Renal cortical epithelial cell (primary cell): ENCODE data around the gene EYS. TPM values are rescaled to one million over a fixed set of nuclear protein-coding genes. Genes with fewer than 3 reads are reported as not detected.

Experiments used
- DNase-seq: peaks from one replicate; pipeline ENCODE4 v3.0.0-alpha.2; 2011; ENCODE audit warnings: low read depth
- total RNA-seq: library from RNA; depleted of rRNA; stranded (reverse); fragments of >200 nt; gene quantifications from 2 replicates; pipeline ENCODE4 v1.2.3, GENCODE V29; 2014

The EYS gene
- total RNA-seq, 1 donor from 2014 or later: 0.10 TPM

DNA sequence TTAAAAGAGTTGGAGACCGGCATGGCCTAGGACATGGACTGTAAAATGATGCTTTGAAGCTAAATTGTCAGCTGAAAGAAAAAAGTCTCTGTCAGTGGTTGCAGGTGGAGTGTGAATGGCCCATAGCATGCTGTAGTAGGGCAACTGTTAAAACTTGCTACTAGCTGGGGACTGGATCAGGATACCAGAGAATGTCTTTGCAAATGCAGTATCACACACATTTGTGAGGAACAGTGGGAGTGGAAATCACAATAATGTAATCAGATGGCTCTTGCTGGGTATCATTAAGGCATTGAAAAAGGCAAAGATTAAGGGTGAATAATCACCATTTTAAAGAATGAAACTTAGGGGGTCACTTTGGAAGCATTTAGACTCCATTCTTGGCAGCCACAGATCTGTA lies 737.9 kb downstream of the EYS start:
- no peak for DNase-seq

- DNase-seq: no peak
Measured at GRCh38 chr6:64955435-64955848, 751.6 kb downstream of the EYS start.

DNA sequence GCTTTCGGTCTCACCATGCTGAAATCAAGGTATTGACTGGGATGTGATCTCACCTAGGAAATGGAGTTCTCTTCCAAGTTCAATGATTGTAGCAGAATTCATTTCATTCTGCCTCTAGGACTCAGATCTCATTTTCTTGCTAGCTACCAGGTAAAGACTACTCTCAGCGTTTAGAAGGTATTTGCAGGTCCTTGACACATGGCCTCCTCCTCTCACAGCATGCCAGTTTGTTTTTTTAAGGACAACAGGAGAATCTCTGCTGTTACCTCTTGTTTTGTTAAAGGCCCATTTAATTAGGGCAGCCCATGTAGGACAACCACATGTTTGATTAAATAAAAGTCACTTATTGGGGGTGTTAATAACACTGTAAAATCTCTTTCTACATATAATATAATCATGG lies 757.8 kb downstream of the EYS start:
- DNase-seq: no peak

DNA sequence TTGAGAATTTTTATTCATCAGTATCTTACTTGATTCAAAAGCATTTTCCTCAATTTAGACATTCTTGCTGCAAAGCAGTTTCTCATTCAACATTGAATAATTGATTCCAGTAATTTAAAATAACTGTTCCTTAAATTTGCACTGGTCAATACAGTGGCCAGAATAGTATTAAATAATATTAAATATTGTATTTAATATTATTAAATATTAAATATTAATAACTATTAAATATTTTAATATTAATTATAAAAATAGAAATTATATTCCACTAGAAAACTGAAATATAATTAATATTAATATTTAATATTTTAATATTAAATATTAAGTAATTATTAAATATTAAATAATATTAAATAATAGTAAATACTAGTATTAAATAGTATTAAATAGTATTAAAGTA lies 758.8 kb downstream of the EYS start:
- DNase-seq: no peak

GRCh38 chr6:64945450-64945849 lies 761.6 kb downstream of the EYS start:
- no peak for DNase-seq

DNA sequence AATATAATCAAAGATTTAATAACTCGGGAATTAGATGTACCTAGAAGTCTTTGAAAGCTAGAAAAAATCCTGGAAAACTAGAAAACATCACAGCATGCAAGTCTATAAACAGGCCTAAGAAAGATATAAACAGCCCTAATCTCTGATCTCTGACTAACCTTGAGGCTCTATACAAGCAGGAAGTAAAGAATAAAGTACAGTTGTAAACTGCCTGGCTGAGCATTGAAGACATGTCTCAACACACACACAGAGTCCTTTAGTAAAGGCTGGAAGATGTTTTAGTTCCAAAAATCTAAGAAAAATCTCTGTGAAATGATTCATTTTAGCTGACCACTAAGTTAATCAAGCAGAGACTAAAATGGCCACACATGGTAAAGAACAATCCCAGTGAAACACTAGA lies 774.5 kb downstream of the EYS start:
- peak; percentile 4 for DNase-seq

DNA sequence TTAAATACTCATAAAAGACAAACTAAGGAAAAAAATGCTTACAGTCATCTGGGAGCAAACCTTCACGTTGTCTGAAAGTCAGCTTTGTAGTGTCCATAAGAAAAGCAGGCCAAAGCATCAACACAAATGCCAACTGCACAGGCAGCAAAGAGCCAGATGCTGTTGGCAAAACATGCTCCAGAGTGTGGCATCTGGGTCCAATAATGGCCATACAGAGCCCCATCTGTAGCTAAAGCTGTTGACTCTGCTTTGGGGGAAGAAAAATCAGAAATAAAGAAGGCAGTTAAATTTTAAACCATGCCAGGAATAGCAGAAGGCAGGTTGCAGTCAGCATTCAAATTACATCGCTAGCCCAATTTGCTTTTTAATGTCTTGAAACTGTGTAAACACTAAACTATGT lies 776.3 kb downstream of the EYS start:
- no peak for DNase-seq

DNA sequence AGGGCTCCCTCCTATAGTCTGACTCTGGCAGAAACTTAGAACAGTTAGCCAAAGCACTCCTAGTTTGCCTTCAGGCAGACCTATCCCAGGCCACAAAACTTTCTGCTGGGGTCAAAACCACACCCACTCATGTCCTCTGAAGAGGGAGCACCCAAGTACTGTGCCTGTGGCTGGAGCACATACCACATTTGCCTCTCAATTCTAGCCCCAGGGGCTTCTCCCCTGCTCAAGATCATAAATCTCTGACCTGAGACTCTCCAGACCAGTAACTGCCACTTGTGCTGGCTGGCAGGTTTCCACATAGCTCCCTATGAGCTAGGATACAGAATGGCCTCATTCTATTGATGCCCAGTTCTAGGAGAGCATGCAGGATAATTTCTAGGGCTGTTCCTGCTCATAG lies 781.0 kb downstream of the EYS start:
- DNase-seq: no peak

DNA sequence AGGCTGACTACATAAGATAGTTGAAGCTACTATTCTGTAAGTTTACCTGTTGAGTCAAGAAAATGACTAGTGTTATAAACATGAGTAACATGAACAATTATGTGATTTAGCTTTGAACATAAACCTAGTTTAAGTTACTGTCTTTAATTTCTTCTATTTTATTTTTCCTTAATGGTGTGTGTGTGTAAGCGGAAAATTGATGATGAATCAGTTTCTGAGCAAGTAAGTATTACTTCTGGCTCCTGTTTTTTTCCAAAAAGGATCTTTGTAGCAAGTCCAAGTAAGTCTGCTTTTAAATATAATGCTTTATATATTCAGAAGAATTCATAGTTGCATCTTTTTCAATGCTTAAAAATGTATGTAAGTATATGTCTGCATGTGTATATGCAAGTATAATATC lies 786.8 kb downstream of the EYS start:
- no peak for DNase-seq

- DNase-seq: no peak
Measured at GRCh38 chr6:64914124-64914523, 792.9 kb downstream of the EYS start.

DNA sequence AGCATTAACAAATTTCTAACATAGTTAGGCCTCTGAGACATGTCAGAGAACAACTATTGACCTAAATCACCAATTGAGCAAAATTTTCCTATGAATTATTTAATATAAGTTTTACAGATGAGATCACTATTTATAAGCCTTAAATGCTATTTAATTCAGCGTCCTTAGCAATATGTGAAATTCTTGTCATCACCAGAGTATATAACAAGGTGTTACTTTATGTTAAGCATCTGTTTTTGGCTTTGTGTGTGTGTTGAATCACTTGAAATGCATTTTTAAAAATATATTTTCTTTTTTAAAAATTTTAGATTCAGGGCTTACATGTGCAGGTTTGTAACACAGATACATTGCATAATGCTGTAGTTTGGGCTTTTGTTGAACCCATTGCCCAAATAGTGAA lies 794.1 kb downstream of the EYS start:
- DNase-seq: no peak

DNA sequence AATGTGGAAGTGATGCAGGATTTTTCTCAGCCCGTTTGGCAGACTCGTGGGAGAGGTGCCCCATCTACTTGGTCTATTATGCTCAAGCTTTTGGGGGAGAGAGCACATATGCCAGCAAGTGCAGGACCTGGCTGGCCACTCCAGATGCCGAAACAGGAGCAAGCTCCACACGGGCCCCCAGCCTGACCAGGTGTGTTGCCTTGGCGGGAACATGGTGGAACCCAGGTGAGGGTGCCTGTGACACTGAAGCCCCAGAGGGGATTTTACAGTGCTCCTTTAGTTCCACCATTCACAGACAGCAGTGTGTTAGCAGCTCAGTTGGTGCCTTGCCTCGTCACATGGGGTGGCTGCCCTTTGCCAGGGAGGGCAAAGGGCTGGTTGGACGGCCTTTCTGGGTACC lies 798.9 kb downstream of the EYS start:
- no peak for DNase-seq

- no peak for DNase-seq
Measured at GRCh38 chr6:64904616-64905015, 802.4 kb downstream of the EYS start.

DNA sequence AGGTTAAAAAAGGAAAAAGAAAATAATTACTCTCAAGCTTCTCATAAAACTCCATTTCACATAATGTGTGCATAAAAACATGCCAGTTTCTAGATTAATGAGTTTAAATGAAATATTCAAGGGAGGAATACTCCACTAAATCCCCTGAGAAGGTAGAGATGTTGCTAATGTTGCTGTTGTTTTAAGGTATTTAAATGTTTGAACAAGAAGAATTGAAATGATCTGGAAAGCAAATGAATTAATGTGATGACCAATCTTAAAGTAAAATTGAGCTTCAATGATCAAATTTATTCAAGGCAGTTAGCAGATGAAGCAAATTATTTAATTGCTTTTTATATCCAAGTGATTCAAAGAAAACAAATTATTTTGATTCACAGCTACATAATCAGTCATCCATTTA lies 804.4 kb downstream of the EYS start:
- DNase-seq: no peak

- no peak for DNase-seq
Measured at GRCh38 chr6:64896939-64897338, 810.1 kb downstream of the EYS start.

GRCh38 chr6:64895945-64896344 lies 811.1 kb downstream of the EYS start:
- no peak for DNase-seq

DNA sequence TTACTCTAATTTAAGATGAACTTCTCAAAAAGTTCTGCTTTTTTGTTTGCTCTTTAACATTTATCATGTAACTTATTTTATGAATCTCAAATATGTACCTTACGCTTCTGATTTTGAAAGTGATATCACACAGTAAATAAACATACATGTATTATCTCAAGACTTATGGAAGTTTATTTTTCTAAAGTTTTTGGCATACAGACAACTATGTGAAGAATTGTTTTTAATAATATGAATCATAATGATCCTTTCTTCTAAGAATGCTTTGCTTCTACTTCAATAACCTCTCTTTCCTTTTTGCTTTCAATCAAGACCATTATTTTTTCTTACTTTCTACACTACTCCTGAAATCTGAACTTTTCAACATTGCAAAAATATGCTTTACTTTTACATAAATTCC lies 816.4 kb downstream of the EYS start:
- peak; percentile 0 for DNase-seq

- DNase-seq: no peak
Measured at GRCh38 chr6:64889144-64889543, 817.9 kb downstream of the EYS start.

GRCh38 chr6:64874776-64875175 lies 832.2 kb downstream of the EYS start:
- DNase-seq: no peak

- no peak for DNase-seq
Measured at GRCh38 chr6:64872633-64873032, 834.4 kb downstream of the EYS start.

DNA sequence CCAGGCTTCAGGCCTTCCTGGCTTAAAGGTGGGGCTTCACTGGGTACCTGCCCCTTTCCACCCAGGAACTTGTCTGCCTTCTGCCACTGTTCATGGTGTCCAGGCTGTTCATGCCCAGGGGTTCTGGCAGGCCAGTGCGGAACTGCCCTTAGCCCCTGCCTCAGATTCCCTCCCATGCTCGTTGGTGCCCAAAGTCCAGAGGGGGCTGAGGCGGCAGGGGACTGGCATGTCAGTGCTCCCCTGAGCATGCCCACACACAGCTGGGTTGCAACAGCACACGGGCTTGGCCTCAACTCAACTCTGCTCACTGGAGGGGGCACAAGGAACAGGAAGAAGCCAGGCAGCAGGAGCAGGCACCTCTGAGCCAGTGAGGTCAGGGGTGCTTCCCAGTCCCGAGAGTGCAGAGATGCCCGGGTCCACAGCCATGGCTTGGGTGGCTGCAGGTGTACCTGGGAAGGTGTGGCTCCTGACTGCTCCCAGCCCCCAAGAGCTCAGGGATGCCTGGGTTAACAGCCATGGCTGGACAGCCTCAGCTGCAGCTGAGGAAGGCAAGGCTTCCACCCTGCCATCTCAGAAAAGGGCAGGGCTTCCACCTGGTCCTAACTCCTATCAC lies 845.9 kb downstream of the EYS start:
- DNase-seq: no peak

DNA sequence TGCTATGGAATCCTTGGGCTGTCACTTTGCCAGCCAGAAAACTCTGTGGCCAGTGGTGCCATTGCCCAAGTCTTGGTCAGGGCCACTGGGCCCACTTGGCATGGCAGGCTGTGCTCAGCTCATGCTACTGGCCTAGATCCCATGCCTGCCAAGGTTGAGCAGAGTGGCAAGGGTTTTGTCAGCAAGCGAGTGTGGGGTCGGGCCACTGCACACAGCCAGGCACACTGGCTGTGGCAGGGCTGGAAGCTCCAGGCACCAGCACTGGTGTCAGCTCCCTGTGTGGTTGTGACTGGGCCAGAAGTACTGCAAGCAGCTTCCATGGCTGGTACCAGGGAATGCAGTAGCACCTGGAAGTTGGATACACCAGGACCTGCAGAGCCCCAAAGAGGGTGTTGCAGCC lies 846.8 kb downstream of the EYS start:
- DNase-seq: no peak

- no peak for DNase-seq
Measured at GRCh38 chr6:64850121-64850520, 856.9 kb downstream of the EYS start.

DNA sequence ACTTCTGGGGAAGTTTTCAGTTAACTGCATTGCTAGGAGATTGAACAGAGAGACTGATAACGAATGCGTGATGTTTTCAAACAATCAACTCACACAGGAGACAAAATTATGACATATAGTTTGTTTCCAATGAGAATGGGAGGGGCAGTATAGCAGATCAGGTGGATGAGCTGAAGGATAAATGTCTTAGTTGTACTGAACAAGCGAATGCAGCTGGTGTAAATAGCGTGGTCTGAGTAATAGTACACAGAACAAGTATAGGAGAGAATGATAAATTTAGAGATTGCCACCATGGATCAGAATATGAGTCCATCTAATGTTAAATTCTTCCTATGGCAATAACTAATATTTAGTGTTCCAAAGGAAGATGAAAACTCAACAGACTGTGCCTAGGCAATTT lies 858.6 kb downstream of the EYS start:
- no peak for DNase-seq

DNA sequence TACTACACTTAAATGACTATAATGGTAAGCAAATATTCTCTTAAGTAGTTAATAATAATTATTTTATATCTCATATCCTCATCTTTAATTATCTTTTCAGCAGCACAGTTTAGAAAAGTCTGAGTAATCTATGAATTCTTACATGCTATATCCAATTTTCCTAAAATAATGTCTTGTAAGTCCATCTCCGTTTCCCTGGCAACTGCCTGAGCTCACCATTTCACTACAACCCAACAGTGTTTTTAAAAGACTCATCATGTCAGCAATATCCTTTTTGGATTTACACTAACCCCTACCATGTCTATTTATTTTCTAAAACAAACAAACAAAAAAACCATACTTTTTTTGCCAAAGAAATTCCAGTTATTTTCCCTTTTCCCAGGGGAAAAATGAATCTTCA lies 859.6 kb downstream of the EYS start:
- DNase-seq: no peak
